Stimulated activated CD4-positive, alpha-beta T cell treated with anti-CD3 and anti-CD28 coated beads, Interleukin-4, amount 100 ng/mL, for 48 hours (primary cell): Measurements from ENCODE around the gene ITCH.
A peak's percentile ranks its signal among the peaks of the same experiment; 100 is the strongest.
"Not testable (repeated sequence)": the region's sequence is repeated elsewhere in the genome, so short reads cannot be mapped to it uniquely, and the experiment has no call there.

ENCODE experiments used
- DNase-seq, 2 donors: peaks; one replicate each; pipeline ENCODE4 v3.0.0-alpha.2; 2020; ENCODE audit warnings: low read depth in 2 of 2

Gene ITCH

GRCh38 chr20:34343458-34344211 is 19.4 kb upstream of the ITCH start:
- DNase-seq: no peak

DNA sequence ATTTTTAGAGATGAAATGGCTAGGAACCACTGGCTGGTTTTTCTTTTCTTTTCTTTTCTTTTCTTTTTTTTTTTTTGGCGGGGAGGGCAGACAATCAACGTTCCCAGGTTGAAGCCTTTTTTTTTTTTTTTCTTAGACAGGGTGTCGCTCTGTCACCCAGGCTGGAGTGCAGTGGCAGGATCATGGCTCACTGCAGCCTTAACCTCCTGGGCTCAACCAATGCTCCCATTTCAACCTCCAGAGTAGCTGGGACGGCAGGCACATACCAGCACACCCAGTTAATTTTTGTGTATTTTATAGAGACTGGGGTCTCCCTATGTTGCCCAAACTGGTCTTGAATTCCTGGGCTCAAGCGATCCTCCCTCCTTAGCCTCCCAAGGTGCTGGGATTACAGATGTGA is 18.8 kb upstream of the ITCH start:
- DNase-seq: no peak

DNA sequence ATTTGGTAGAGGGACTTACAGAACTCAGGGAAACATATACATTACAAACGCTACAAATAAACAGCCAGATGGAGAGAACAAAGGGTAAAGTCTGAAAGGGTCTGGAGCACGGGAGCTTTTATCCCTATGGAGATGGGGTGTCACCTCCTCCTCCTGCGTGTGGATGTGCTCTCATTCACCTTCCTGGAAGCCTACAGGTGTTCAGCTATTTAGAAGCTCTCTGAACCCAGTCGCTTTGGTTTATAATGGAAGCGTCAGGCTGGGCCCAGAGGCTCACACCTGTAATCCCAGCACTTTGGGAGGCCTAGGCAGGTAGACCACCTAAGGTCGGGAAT is 17.7 kb upstream of the ITCH start:
- DNase-seq: no peak

DNA sequence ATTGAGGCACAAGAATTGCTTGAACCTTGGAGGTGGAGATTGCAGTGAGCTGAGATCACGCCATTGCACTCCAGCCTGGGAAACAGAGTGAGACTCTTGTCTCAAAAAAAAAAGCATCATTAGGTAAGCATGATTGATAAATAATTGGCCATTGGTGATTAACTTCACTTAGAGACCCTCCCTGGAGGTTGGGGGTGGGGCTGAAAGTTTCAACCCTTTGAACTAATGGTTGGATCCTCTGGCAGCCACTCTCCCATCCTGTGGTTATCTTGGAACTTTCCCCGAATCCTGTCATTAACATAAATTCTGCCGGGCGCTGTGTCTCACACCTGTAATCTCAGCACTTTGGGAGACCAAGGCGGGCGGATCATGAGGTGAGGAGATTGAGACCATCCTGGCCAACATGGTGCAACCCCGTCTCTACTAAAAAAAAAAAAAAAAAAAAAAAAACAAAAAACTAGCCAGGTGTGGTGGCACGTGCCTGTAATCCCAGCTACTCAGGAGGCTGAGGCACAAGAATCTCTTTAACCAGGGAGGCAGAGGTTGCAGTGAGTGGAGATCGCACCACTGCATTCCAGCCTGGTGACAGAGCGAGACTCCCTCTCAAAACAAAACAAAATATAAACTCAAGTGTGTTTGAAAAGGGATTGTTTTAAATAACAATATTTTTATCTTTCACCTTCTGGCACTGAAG is 17.1 kb upstream of the ITCH start:
- DNase-seq: not testable (repeated sequence)

- DNase-seq: not testable (repeated sequence)
Measured at GRCh38 chr20:34346533-34346865, 16.6 kb upstream of the ITCH start.

GRCh38 chr20:34347571-34347970 is 15.5 kb upstream of the ITCH start:
- no peak for DNase-seq

DNA sequence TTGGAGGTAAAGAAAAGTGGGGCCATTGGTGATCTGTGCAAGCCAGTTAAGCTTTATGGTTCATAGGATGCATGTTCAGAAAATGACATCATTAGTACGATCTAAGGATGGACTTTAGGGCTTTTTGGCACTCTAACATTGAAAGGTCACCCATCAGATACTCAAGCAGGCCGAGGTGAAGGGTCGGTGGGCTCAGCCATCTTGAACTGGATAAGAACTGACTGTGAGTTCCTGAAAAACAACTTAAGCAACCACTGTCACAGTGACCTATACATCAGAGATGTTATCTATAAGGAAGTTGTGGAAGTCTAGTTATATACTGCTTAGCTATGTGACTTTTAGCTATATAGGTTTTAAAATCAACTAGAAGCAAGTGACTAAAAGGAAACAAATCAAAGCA is 13.0 kb upstream of the ITCH start:
- DNase-seq: no peak

DNA sequence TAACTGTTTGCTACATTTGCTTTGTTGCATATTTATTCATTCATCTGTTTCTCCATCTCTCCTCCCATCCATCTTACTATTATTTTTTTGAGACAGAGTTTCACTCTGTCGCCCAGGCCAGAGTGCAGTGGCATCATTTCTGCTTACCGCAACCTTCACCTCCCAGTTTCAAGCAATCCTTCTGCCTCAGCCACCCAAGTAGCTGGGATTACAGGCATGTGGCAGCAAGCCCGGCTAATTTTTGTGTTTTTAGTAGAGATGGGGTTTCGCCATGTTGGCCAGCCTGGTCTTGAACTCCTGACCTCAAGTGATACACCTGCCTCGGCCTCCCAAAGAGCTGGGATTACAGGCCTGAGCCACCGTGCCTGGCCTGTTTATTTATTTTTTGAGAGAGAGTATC is 9.6 kb upstream of the ITCH start:
- DNase-seq: not testable (repeated sequence)

- DNase-seq: no peak
Measured at GRCh38 chr20:34355427-34355826, 7.6 kb upstream of the ITCH start.

DNA sequence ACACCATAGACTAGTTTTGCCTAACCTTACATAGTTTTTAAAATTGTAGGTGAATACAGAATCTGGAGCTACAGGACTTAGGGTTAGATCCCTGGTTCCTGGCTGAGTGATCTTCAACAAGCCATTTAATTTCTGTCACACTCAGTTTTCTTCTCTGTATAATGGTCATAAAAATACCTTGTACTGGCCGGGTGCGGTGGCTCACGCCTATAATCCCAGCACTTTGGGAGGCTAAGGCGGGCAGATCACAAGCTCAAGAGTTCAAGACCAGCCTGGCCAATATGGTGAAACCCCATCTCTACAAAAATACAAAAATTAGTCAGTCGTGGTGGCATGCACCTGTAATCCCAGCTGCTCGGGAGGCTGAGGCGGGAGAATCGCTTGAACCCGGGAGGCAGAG is 3.3 kb upstream of the ITCH start:
- DNase-seq: not testable (repeated sequence)

DNA sequence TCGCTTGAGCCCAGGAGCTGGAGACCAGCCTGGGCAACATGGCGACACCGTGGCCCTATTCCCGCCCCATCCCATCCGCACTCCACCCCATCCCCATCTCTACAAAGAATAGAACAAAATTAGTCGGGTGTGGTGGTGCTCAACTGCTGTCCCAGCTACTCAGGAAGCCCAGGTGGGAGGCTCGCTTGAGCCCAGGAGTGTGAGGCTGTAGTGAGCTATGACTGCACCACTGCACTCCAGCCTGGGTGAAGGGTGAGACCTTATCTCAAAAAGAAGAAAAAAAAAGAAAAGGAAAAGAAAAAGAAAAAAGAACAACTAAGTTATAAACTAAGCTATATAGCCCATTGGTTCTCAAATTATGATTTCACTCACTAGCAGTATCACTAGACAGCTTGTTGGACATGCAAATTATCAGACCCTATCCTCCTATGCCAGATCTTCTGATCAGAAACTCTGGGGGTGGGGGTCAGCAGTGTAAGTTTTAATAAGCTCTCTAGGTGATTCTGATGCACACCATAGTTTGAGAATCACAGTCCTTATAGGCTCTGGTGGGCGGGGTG is 491 bp upstream of the ITCH start:
- no peak for DNase-seq

GRCh38 chr20:34363465-34364222 is 571 bp downstream of the ITCH start:
- DNase-seq: peak; percentile 11 to 27

- no peak for DNase-seq
Measured at GRCh38 chr20:34364223-34364506, 1.1 kb downstream of the ITCH start.

DNA sequence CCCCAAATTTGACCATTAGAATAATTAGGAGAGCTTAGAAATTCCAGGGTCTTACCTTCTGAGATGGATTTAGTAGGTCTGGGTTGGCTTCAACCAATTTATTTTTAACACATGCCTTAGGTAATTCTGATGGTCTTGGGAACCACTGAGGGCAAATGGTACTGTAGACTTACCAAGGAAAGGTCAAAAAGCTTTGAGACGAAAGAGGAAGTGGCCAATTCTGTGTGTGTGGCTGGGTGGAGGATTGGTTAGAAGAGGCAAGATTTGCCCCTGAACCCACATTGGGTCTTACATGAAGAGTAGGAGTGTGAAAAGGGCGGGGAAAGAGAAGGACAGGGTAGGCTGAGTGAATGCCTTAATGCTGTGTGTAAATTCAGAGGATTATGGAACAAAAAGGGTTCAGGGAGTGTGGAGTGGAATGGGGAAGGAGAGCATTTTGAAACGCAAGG is 2.7 kb downstream of the ITCH start:
- DNase-seq: no peak

GRCh38 chr20:34367155-34367554 is 4.1 kb downstream of the ITCH start:
- DNase-seq: no peak

DNA sequence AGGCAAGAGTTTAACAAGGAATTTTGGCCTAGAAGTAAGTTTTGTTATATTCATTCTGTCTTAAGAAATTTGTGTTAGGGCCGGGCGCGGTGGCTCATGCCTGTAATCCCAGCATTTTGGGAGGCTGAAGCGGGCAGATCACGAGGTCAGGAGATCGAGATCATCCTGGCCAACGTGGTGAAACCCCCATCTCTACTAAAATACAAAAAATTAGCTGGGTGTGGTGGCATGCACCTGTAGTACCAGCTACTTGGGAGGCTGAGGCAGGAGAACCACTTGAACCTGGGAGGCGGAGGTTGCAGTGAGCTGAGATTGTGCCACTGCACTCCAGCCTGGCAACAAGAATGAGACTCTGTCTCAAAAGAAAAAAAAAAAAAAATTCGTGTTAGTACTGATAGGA is 4.8 kb downstream of the ITCH start:
- not testable (repeated sequence) for DNase-seq

DNA sequence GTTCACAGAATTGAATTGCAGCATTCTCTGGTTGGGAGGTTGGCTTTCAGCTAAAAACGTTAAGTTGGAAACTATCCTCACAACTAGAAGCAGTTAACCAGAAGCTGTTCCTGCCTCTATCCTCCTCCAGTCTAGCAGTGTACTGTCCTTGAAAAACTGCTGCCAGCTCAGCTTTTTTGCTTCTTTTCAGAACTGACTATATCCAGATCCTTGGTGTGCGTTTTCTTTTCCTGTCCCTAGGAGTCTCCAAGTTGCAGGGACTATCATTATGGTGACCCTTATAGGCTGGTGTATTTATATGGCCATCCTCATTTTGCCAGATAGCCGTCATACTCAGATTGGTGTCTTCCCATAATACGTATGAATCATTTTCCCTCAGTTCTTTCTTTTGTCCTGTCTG is 5.5 kb downstream of the ITCH start:
- DNase-seq: no peak

- DNase-seq: no peak
Measured at GRCh38 chr20:34369265-34369664, 6.2 kb downstream of the ITCH start.

DNA sequence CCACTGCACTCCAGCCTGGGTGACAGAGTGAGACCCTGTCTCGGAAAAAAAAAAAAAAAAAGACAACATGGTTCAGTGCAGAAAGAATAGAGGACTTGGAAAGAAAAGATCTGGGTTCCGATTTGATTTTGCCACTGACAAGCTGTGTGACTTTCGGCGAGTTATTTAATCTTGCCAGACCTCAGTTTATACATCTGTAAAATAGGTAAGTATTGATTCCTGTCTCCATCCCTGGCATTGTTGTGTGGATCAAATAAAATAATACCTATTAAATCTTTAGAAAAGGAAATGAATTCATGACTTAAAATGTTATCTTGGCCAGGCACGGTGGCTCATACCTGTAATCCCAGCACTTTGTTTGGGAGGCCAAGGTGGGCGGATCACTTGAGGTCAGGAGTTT is 7.0 kb downstream of the ITCH start:
- DNase-seq: no peak

DNA sequence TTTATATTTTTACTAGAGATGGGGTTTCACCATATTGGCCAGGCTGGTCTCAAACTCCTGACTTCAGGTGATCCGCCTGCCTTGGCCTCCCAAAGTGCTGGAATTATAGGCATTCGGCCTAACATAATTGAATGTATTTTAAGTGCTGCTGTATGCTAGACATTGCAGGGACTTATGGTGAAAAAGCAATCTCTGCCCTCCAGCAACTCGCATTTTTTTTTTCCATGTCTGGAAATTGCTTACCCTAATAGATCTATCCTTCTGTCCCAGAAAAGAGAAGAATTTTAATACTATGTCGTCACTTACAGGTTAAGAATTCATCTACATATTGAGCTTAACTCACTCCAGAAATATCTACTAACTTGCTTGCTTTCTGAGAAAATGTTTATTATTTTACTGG is 10.4 kb downstream of the ITCH start:
- no peak for DNase-seq

- DNase-seq: no peak
Measured at GRCh38 chr20:34374209-34374760, 11.2 kb downstream of the ITCH start.

GRCh38 chr20:34375977-34376430 is 12.9 kb downstream of the ITCH start:
- DNase-seq: no peak
